Activated T-helper 2 cell treated with anti-CD3 and anti-CD28 coated beads, Interferon-gamma antibody, Interleukin-2, Interleukin-4, amounts not matched to agents 10 μg/mL and 5 μg/mL and 100 μg/mL, durations not matched to agents 14 hours and 24 hours and 36 hours (primary cell): ENCODE data around the gene NUDT9. TPM values are rescaled to one million over a fixed set of nuclear protein-coding genes. Genes with fewer than 3 reads are reported as not detected.
"Not testable (repeated sequence)": the region's sequence is repeated elsewhere in the genome, so short reads cannot be mapped to it uniquely, and the experiment has no call there.

Experiments used
- DNase-seq: peaks from one replicate; pipeline ENCODE4 v3.0.0; 2021; ENCODE audit warnings: low spot score
- H3K27ac Mint-ChIP-seq: one replicate; pipeline ENCODE4 v1.8.0; 2021; ENCODE audit warnings: mixed read lengths
- H3K27me3 Mint-ChIP-seq: one replicate; pipeline ENCODE4 v1.8.0; 2021; ENCODE audit warnings: low read depth, mixed read lengths
- H3K36me3 Mint-ChIP-seq: one replicate; pipeline ENCODE4 v1.8.0; 2021; ENCODE audit warnings: low read depth, mixed read lengths
- H3K4me1 Mint-ChIP-seq: one replicate; pipeline ENCODE4 v1.8.0; 2021; ENCODE audit warnings: low read depth, mixed read lengths
- H3K4me3 Mint-ChIP-seq: one replicate; pipeline ENCODE4 v1.8.0; 2021; ENCODE audit warnings: low read depth, mild to moderate bottlenecking, moderate library complexity, mixed read lengths
- H3K9me3 Mint-ChIP-seq: one replicate; pipeline ENCODE4 v1.8.0; 2021; ENCODE audit warnings: mixed read lengths
- intact Hi-C: fragments of 100-400 bp; cut with micrococcal nuclease; formaldehyde crosslinking; loops from one replicate; pipeline ENCODE4 v1.15.1; 2023
- total RNA-seq: library from RNA; stranded (reverse); gene quantifications from 2 replicates; pipeline ENCODE4 v1.2.3, GENCODE V29; 2022

Gene NUDT9
- total RNA-seq, 1 donor from 2014 or later, result 12.1 TPM

GRCh38 chr4:87483247-87483646 lies 60.9 kb downstream of the NUDT9 start:
- H3K27ac Mint-ChIP-seq, H3K4me3 Mint-ChIP-seq, H3K27me3 Mint-ChIP-seq, DNase-seq, H3K4me1 Mint-ChIP-seq, H3K36me3 Mint-ChIP-seq, intact Hi-C loops, H3K9me3 Mint-ChIP-seq: not testable (repeated sequence)

GRCh38 chr4:87488666-87489065 lies 66.3 kb downstream of the NUDT9 start:
- H3K27me3 Mint-ChIP-seq, H3K4me3 Mint-ChIP-seq, H3K4me1 Mint-ChIP-seq, DNase-seq, H3K9me3 Mint-ChIP-seq, intact Hi-C loops, H3K27ac Mint-ChIP-seq, H3K36me3 Mint-ChIP-seq: not testable (repeated sequence)

- Mint-ChIP-seq H3K36me3 (no peaks in the 10 kb centered on the region), H3K4me1 (peaks cover 2% of the 10 kb centered on the region), H3K4me3 (no peak overlapping the region), H3K27me3 (peaks cover 6% of the 10 kb centered on the region), H3K27ac (no peak overlapping the region), H3K9me3 (no peaks in the 10 kb centered on the region)
- intact Hi-C loops, result no loop called here
- DNase-seq, result no peak
Observed at GRCh38 chr4:87489678-87490077, 67.3 kb downstream of the NUDT9 start.

- H3K36me3 Mint-ChIP-seq, result no peaks in the 10 kb centered on the region
- peaks cover 5% of the 10 kb centered on the region for H3K27me3 Mint-ChIP-seq
- intact Hi-C loops, result no loop called here
- no peak for DNase-seq
- no peak overlapping the region for H3K4me3 Mint-ChIP-seq
- peaks cover 2% of the 10 kb centered on the region for H3K4me1 Mint-ChIP-seq
- H3K27ac Mint-ChIP-seq, result no peak overlapping the region
- H3K9me3 Mint-ChIP-seq, result no peaks in the 10 kb centered on the region
Observed at GRCh38 chr4:87490664-87491369, 68.4 kb downstream of the NUDT9 start.

- no peak overlapping the region for H3K4me3 Mint-ChIP-seq
- H3K27me3 Mint-ChIP-seq, result no peaks in the 10 kb centered on the region
- intact Hi-C loops, result no loop called here
- no peaks in the 10 kb centered on the region for H3K36me3 Mint-ChIP-seq
- no peak for DNase-seq
- H3K4me1 Mint-ChIP-seq, result peaks cover 2% of the 10 kb centered on the region
- no peaks in the 10 kb centered on the region for H3K9me3 Mint-ChIP-seq
- no peak overlapping the region for H3K27ac Mint-ChIP-seq
Observed at GRCh38 chr4:87491436-87491835, 69.1 kb downstream of the NUDT9 start.

- intact Hi-C loops, H3K9me3 Mint-ChIP-seq, H3K27ac Mint-ChIP-seq, H3K4me1 Mint-ChIP-seq, H3K27me3 Mint-ChIP-seq, DNase-seq, H3K4me3 Mint-ChIP-seq, H3K36me3 Mint-ChIP-seq: not testable (repeated sequence)
Observed at GRCh38 chr4:87491851-87492250, 69.5 kb downstream of the NUDT9 start.

- Mint-ChIP-seq H3K27me3 (no peaks in the 10 kb centered on the region), H3K4me3 (no peak overlapping the region), H3K4me1 (peaks cover 6% of the 10 kb centered on the region), H3K9me3 (no peaks in the 10 kb centered on the region), H3K36me3 (no peaks in the 10 kb centered on the region), H3K27ac (no peak overlapping the region)
- intact Hi-C loops, result no loop called here
- DNase-seq, result no peak
Observed at GRCh38 chr4:87493115-87493514, 70.7 kb downstream of the NUDT9 start.

GRCh38 chr4:87497159-87497558 lies 74.8 kb downstream of the NUDT9 start:
- Mint-ChIP-seq H3K4me3 (no peak overlapping the region), H3K4me1 (peaks cover 17% of the 10 kb centered on the region), H3K9me3 (no peaks in the 10 kb centered on the region), H3K27ac (no peak overlapping the region), H3K36me3 (no peaks in the 10 kb centered on the region), H3K27me3 (no peaks in the 10 kb centered on the region)
- no peak for DNase-seq
- intact Hi-C loops, result loop anchor here (5.0 kb wide), 2 partner anchors 60 to 340 kb away; no protein-coding TSS in a partner anchor

- intact Hi-C loops, result loop anchor here (5.0 kb wide), 2 partner anchors 60 to 340 kb away; no protein-coding TSS in a partner anchor
- no peak for DNase-seq
Observed at GRCh38 chr4:87497578-87497977, 75.2 kb downstream of the NUDT9 start.

GRCh38 chr4:87498446-87498900 lies 76.1 kb downstream of the NUDT9 start:
- H3K4me1 Mint-ChIP-seq, result peaks cover 17% of the 10 kb centered on the region
- no peak overlapping the region for H3K4me3 Mint-ChIP-seq
- H3K9me3 Mint-ChIP-seq, result no peaks in the 10 kb centered on the region
- H3K36me3 Mint-ChIP-seq, result no peaks in the 10 kb centered on the region
- H3K27ac Mint-ChIP-seq, result no peak overlapping the region
- intact Hi-C loops, result loop anchor here (2.0 to 5.0 kb wide), 3 partner anchors 59 to 339 kb away; no protein-coding TSS in a partner anchor
- no peak for DNase-seq
- no peaks in the 10 kb centered on the region for H3K27me3 Mint-ChIP-seq

More at GRCh38 chr4:87497578-87497977, 75.2 kb downstream of the NUDT9 start:
- H3K27ac Mint-ChIP-seq, result no peak overlapping the region
- no peaks in the 10 kb centered on the region for H3K9me3 Mint-ChIP-seq
- H3K27me3 Mint-ChIP-seq, result no peaks in the 10 kb centered on the region
- no peaks in the 10 kb centered on the region for H3K36me3 Mint-ChIP-seq
- H3K4me1 Mint-ChIP-seq, result peaks cover 17% of the 10 kb centered on the region
- no peak overlapping the region for H3K4me3 Mint-ChIP-seq

- no peaks in the 10 kb centered on the region for H3K36me3 Mint-ChIP-seq
- no peak for DNase-seq
- H3K9me3 Mint-ChIP-seq, result no peaks in the 10 kb centered on the region
- H3K27me3 Mint-ChIP-seq, result no peaks in the 10 kb centered on the region
- peak overlapping the region; percentile 33 for H3K27ac Mint-ChIP-seq
- intact Hi-C loops, result loop anchor here (2.0 to 5.0 kb wide), 3 partner anchors 58 to 338 kb away; no protein-coding TSS in a partner anchor
- peak overlapping the region; percentile 26 for H3K4me3 Mint-ChIP-seq
- peaks cover 17% of the 10 kb centered on the region for H3K4me1 Mint-ChIP-seq
Observed at GRCh38 chr4:87499403-87500091, 77.2 kb downstream of the NUDT9 start.

- DNase-seq, result no peak
- H3K4me1 Mint-ChIP-seq, result peaks cover 17% of the 10 kb centered on the region
- H3K27ac Mint-ChIP-seq, result no peak overlapping the region
- H3K4me3 Mint-ChIP-seq, result no peak overlapping the region
- no peaks in the 10 kb centered on the region for H3K9me3 Mint-ChIP-seq
- intact Hi-C loops, result no loop called here
- no peaks in the 10 kb centered on the region for H3K27me3 Mint-ChIP-seq
- H3K36me3 Mint-ChIP-seq, result no peaks in the 10 kb centered on the region
Observed at GRCh38 chr4:87500092-87500462, 77.7 kb downstream of the NUDT9 start.

GRCh38 chr4:87502580-87503238 lies 80.3 kb downstream of the NUDT9 start:
- intact Hi-C loops, result no loop called here
- Mint-ChIP-seq H3K4me3 (no peak overlapping the region), H3K36me3 (no peaks in the 10 kb centered on the region), H3K9me3 (no peaks in the 10 kb centered on the region), H3K27me3 (no peaks in the 10 kb centered on the region), H3K27ac (no peak overlapping the region), H3K4me1 (peaks cover 14% of the 10 kb centered on the region)
- no peak for DNase-seq
